Astrocyte (in vitro differentiated cells and primary cell): Measurements from ENCODE around the gene SELENOO. TPM values are rescaled to one million over a fixed set of nuclear protein-coding genes. Genes with fewer than 3 reads are reported as not detected.

Experiments
- DNase-seq: peaks from one replicate; pipeline ENCODE4 v3.0.0-alpha.2; 2010; ENCODE audit warnings: low read depth
- FAIRE-seq: peaks from 2 replicates; lab custom pipeline; 2011; peaks lifted over from hg19 to GRCh38; lab: Jason Lieb, UNC
- H2AFZ ChIP-seq: 2 replicates; pipeline ENCODE4 v1.6.0; 2012; ENCODE audit warnings: low read depth, low read length, inconsistent platforms
- H3K27ac ChIP-seq: 2 replicates; pipeline ENCODE4 v1.5.1; 2011; ENCODE audit warnings: low read depth, low read length, inconsistent platforms
- H3K27me3 ChIP-seq: 2 replicates; pipeline ENCODE4 v1.6.0; 2011; ENCODE audit warnings: low read length, inconsistent platforms; ENCODE audit not compliant: insufficient read depth
- H3K36me3 ChIP-seq: 2 replicates; pipeline ENCODE4 v1.5.1; 2011; ENCODE audit warnings: low read length, inconsistent platforms; ENCODE audit not compliant: insufficient read depth
- H3K4me1 ChIP-seq: 2 replicates; pipeline ENCODE4 v1.5.1; 2011; ENCODE audit warnings: low read length, inconsistent platforms; ENCODE audit not compliant: insufficient read depth
- H3K4me2 ChIP-seq: 2 replicates; pipeline ENCODE4 v1.6.0; 2012; ENCODE audit warnings: low read length, inconsistent platforms
- H3K4me3 ChIP-seq: 2 replicates; pipeline ENCODE4 v1.5.1; 2011; ENCODE audit warnings: low read depth, mild to moderate bottlenecking, low read length, inconsistent platforms; ENCODE audit not compliant: insufficient read depth
- H3K79me2 ChIP-seq: 2 replicates; pipeline ENCODE4 v1.6.0; 2012; ENCODE audit warnings: mild to moderate bottlenecking, low read length, inconsistent platforms; ENCODE audit not compliant: insufficient read depth
- H3K9ac ChIP-seq: 2 replicates; pipeline ENCODE4 v1.6.0; 2012; ENCODE audit warnings: mild to moderate bottlenecking, low read length, inconsistent platforms
- H3K9me3 ChIP-seq: 2 replicates; pipeline ENCODE4 v1.5.1; 2012; ENCODE audit warnings: low read depth, mild to moderate bottlenecking, low read length, inconsistent platforms; ENCODE audit not compliant: insufficient read depth
- H4K20me1 ChIP-seq: 2 replicates; pipeline ENCODE4 v1.6.0; 2012; ENCODE audit warnings: low read length, inconsistent platforms; ENCODE audit not compliant: insufficient read depth
- H3K27ac Mint-ChIP-seq: one replicate; pipeline ENCODE4 v1.8.0; 2021; ENCODE audit warnings: mild to moderate bottlenecking, mixed read lengths; ENCODE audit not compliant: unreplicated experiment
- H3K27me3 Mint-ChIP-seq: one replicate; pipeline ENCODE4 v1.8.0; 2021; ENCODE audit warnings: low read depth, mixed read lengths; ENCODE audit not compliant: unreplicated experiment
- H3K36me3 Mint-ChIP-seq: one replicate; pipeline ENCODE4 v1.8.0; 2021; ENCODE audit warnings: low read depth, mixed read lengths; ENCODE audit not compliant: unreplicated experiment
- H3K4me1 Mint-ChIP-seq: one replicate; pipeline ENCODE4 v1.8.0; 2021; ENCODE audit warnings: low read depth, mixed read lengths; ENCODE audit not compliant: unreplicated experiment
- H3K4me3 Mint-ChIP-seq: one replicate; pipeline ENCODE4 v1.8.0; 2021; ENCODE audit warnings: mild to moderate bottlenecking, moderate library complexity, mixed read lengths; ENCODE audit not compliant: unreplicated experiment
- H3K9me3 Mint-ChIP-seq: one replicate; pipeline ENCODE4 v1.8.0; 2021; ENCODE audit warnings: mild to moderate bottlenecking, mixed read lengths; ENCODE audit not compliant: unreplicated experiment
- CTCF ChIP-seq: IDR thresholded peaks from 2 replicates; pipeline ENCODE4 v1.5.1; 2011; ENCODE audit warnings: low read depth, mild to moderate bottlenecking, inconsistent platforms, low read length, moderate library complexity; ENCODE audit not compliant: insufficient read depth
- EZH2 ChIP-seq: IDR thresholded peaks from 2 replicates; pipeline ENCODE4 v1.6.1; 2012; ENCODE audit warnings: mild to moderate bottlenecking, low read length, inconsistent platforms; ENCODE audit not compliant: insufficient read depth
- total RNA-seq: library from RNA; stranded (reverse); gene quantifications from 2 replicates; pipeline ENCODE4 v1.2.1, GENCODE V29; 2021

SELENOO gene
- total RNA-seq, 1 donor from 2014 or later: 18.5 TPM

DNA sequence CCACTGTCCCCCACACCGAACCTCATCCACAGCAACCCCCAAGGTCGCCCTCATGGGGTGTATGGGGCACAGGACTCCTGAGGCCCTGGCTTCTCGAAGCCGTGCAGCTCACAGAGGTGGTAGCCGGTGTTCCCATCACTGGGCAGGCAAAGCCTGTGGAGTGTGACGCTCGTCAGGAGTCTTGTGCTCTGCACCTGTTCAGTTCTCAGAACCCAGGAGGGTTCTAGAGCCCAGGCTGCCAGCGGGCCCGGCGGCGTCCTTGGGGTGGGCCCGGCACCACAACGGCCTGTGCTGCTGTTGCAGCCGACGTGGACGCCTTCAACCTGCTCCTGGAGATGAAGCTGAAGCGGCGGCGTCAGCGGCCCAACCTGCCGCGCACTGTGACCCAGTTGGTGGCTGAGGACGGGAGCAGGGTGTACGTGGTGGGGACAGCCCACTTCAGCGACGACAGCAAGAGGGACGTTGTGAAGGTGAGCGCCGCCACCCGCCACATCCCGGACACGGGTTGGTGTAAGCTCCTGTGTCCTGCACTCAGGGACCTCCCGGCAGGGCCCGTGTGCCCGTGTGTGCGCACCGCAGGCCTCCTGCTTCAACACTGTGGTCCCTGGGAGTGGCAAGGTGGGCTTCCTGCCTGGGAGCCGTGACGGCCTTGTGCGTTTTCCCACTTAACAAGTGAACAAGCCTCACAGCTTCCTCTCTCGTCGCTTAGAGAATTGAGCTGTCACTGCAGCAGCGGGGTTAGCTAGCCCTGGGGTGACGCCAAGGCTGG lies 6.6 kb upstream of the SELENOO start:
- Histone ChIP-seq H3K9ac (no peak overlapping the region), H3K9me3 (no peaks in the 10 kb centered on the region), H3K27ac (no peak overlapping the region), H3K36me3 (no peaks in the 10 kb centered on the region), H3K4me2 (no peak overlapping the region), H4K20me1 (peaks cover 51% of the 10 kb centered on the region), H3K4me1 (peaks cover 13% of the 10 kb centered on the region), H3K79me2 (peaks cover 41% of the 10 kb centered on the region), H3K27me3 (no peaks in the 10 kb centered on the region), H2AFZ (no peak overlapping the region), H3K4me3 (no peak overlapping the region)
- no peak for DNase-seq
- no peak for TF ChIP-seq EZH2
- TF ChIP-seq CTCF: no peak
- no peaks in the 10 kb centered on the region for H3K9me3 Mint-ChIP-seq
- peaks cover 3% of the 10 kb centered on the region for H3K36me3 Mint-ChIP-seq
- peaks cover 8% of the 10 kb centered on the region for H3K4me1 Mint-ChIP-seq
- no peak overlapping the region for H3K27ac Mint-ChIP-seq
- no peak overlapping the region for H3K4me3 Mint-ChIP-seq
- no peaks in the 10 kb centered on the region for H3K27me3 Mint-ChIP-seq
- no peak for FAIRE-seq

DNA sequence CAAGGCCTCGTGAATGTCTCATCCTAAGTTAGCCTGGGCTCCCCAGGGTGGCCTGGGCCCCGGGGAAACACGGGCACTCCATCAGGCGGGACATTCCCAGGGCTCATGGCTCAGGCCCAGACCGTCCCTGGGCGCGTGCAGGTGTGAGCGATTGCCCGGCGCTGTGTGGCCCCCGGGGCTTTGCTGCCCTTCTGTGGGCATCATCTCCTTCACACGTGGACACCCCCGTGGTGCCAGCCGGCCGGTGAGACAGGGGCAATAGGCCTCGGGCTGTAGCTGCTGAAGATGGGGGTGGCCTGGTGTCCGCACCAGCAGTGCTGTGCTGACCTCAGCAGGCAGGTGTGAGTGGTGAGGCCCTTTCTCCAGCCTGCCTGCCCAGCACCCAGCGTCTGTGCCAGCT lies 4.6 kb upstream of the SELENOO start:
- Histone ChIP-seq H2AFZ (no peak overlapping the region), H3K36me3 (no peaks in the 10 kb centered on the region), H3K27ac (no peak overlapping the region), H3K27me3 (no peaks in the 10 kb centered on the region), H3K4me3 (no peak overlapping the region), H3K9ac (no peak overlapping the region), H3K4me1 (peaks cover 6% of the 10 kb centered on the region), H3K9me3 (no peaks in the 10 kb centered on the region), H3K4me2 (no peak overlapping the region), H4K20me1 (peaks cover 32% of the 10 kb centered on the region), H3K79me2 (peaks cover 30% of the 10 kb centered on the region)
- FAIRE-seq (no peak), DNase-seq (no peak)
- TF ChIP-seq EZH2 (no peak), CTCF (no peak)
- no peak overlapping the region for H3K27ac Mint-ChIP-seq
- H3K36me3 Mint-ChIP-seq: peaks cover 3% of the 10 kb centered on the region
- H3K9me3 Mint-ChIP-seq: no peaks in the 10 kb centered on the region
- peaks cover 4% of the 10 kb centered on the region for H3K4me1 Mint-ChIP-seq
- no peaks in the 10 kb centered on the region for H3K27me3 Mint-ChIP-seq
- H3K4me3 Mint-ChIP-seq: no peak overlapping the region
